Endothelial cell of umbilical vein (primary cell): ENCODE measurements around the gene ZNF778. TPM values are rescaled to one million over a fixed set of nuclear protein-coding genes. Genes with fewer than 3 reads are reported as not detected.
A peak's percentile ranks its signal among the peaks of the same experiment; 100 is the strongest.

Source experiments
- BruUV-seq: library from RNA; stranded (reverse); fragments of 400-500 nt; replicated peaks from 2 replicates; lab custom pipeline; 2021; lab: Mats Ljungman, UMichigan
- CTCF ChIA-PET: fragments of 300-600, 350-600 bp; sonication (Branson Sonifier 250); formaldehyde crosslinking; loops from one replicate; lab custom pipeline; 2021; ENCODE audit warnings: antibody characterized with exemption, inconsistent platforms; lab: Charles Lee
- POLR2A ChIA-PET: fragments of 300-600, 350-600 bp; sonication (Branson Sonifier 250); formaldehyde crosslinking; loops from one replicate; lab custom pipeline; 2021; ENCODE audit warnings: antibody characterized with exemption, inconsistent platforms; lab: Charles Lee
- DNase-seq: peaks from one replicate; pipeline ENCODE4 v3.0.0-alpha.2; 2011; ENCODE audit warnings: low read depth, low spot score
- FAIRE-seq: peaks from 2 replicates; lab custom pipeline; 2011; peaks lifted over from hg19 to GRCh38; lab: Jason Lieb, UNC
- H2AFZ ChIP-seq: 2 replicates; pipeline ENCODE4 v1.6.0; 2012; ENCODE audit warnings: low read depth, low read length, control low read depth, inconsistent platforms
- H3K27ac ChIP-seq: 2 replicates; pipeline ENCODE4 v1.5.1; 2011; ENCODE audit warnings: low read depth, mild to moderate bottlenecking, control low read depth, low read length, moderate library complexity; ENCODE audit not compliant: insufficient read depth
- H3K27me3 ChIP-seq, 2 experiments: 2 replicates each; pipeline versions ENCODE4 v1.6.0 to v1.6.1; 2011; ENCODE audit warnings: low read length in 2 of 2, mixed read lengths in 1 of 2; ENCODE audit not compliant: control insufficient read depth in 2 of 2, insufficient read depth in 2 of 2
- H3K36me3 ChIP-seq, 2 experiments: 2 replicates in 1 of 2; 3 replicates in 1 of 2; pipeline ENCODE4 v1.5.1; 2011; ENCODE audit warnings: low read length in 2 of 2, mild to moderate bottlenecking in 1 of 2, moderate library complexity in 1 of 2; ENCODE audit not compliant: control insufficient read depth in 2 of 2, insufficient read depth in 2 of 2; ENCODE audit errors: extremely low read depth in 1 of 2
- H3K4me1 ChIP-seq: 3 replicates; pipeline ENCODE4 v1.5.1; 2011; ENCODE audit warnings: mild to moderate bottlenecking, low read length; ENCODE audit not compliant: control insufficient read depth, insufficient read depth; ENCODE audit errors: extremely low read depth
- H3K4me2 ChIP-seq: 2 replicates; pipeline ENCODE4 v1.6.1; 2011; ENCODE audit warnings: low read length, control low read depth, mixed read lengths; ENCODE audit not compliant: insufficient read depth
- H3K4me3 ChIP-seq, 3 experiments: fragments of 200-600 bp in 1 of 3; sonication (generic), shearing (Covaris generic) in 1 of 3; replicated peaks in 1 of 3; 2 replicates each; pipeline ENCODE4 v1.5.1; 2011 to 2016; ENCODE audit warnings: control low read depth in 3 of 3, low read length in 3 of 3, mild to moderate bottlenecking in 2 of 3, inconsistent platforms in 1 of 3, low read depth in 1 of 3, moderate library complexity in 1 of 3; ENCODE audit not compliant: insufficient read depth in 1 of 3
- H3K79me2 ChIP-seq: 2 replicates; pipeline ENCODE4 v1.6.0; 2012; ENCODE audit warnings: low read length, inconsistent platforms; ENCODE audit not compliant: control insufficient read depth, insufficient read depth
- H3K9ac ChIP-seq: replicated peaks from 2 replicates; pipeline ENCODE3; 2011; ENCODE audit warnings: low read length, control low read depth; ENCODE audit not compliant: insufficient read depth; ENCODE audit errors: extremely low read depth
- H3K9me1 ChIP-seq: replicated peaks from 3 replicates; pipeline ENCODE4 v1.6.0; 2011; ENCODE audit warnings: mild to moderate bottlenecking, low read length; ENCODE audit not compliant: control insufficient read depth, insufficient read depth; ENCODE audit errors: extremely low read depth
- H3K9me3 ChIP-seq: replicated peaks from 2 replicates; pipeline ENCODE4 v1.5.1; 2012; ENCODE audit warnings: low read length, inconsistent platforms; ENCODE audit not compliant: control insufficient read depth, insufficient read depth
- H4K20me1 ChIP-seq: replicated peaks from 2 replicates; pipeline ENCODE3; 2011; ENCODE audit warnings: mild to moderate bottlenecking, low read length; ENCODE audit not compliant: control insufficient read depth, insufficient read depth; ENCODE audit errors: extremely low read depth
- EZH2 ChIP-seq: IDR thresholded peaks from 2 replicates; pipeline ENCODE4 v1.6.1; 2012; ENCODE audit warnings: borderline replicate concordance, low read depth, mild to moderate bottlenecking, moderate library complexity, low read length, inconsistent platforms; ENCODE audit not compliant: severe bottlenecking
- FOS ChIP-seq: IDR thresholded peaks from 2 replicates; pipeline ENCODE4 v1.6.1; 2011; ENCODE audit warnings: mild to moderate bottlenecking, low read length, moderate library complexity, borderline replicate concordance; ENCODE audit not compliant: insufficient read depth
- GATA2 ChIP-seq: IDR thresholded peaks from 2 replicates; pipeline ENCODE4 v1.7.0; 2011; ENCODE audit warnings: low read depth, mild to moderate bottlenecking, moderate library complexity, mixed read lengths, low read length; ENCODE audit not compliant: insufficient read length, insufficient read depth
- JUN ChIP-seq: IDR thresholded peaks from 2 replicates; pipeline ENCODE4 v1.6.1; 2011; ENCODE audit warnings: borderline replicate concordance, low read depth; ENCODE audit not compliant: insufficient read length, insufficient read depth
- MYC ChIP-seq: IDR thresholded peaks from one replicate; pipeline ENCODE4 v1.6.1; 2011; ENCODE audit warnings: mild to moderate bottlenecking, low read depth, low read length
- POLR2A ChIP-seq: IDR thresholded peaks from 2 replicates; pipeline ENCODE4 v1.6.1; 2012; ENCODE audit warnings: low read depth, mild to moderate bottlenecking, control low read depth, low read length
- POLR2AphosphoS5 ChIP-seq: IDR thresholded peaks from 2 replicates; pipeline ENCODE4 v1.6.1; 2012; ENCODE audit warnings: low read depth, mild to moderate bottlenecking, control low read depth, low read length, moderate library complexity; ENCODE audit not compliant: insufficient read depth
- dilution Hi-C: fragments of 300-500 bp; cut with MboI; formaldehyde crosslinking; loops from one replicate; pipeline ENCODE4 v1.15.0; 2019; ENCODE audit warnings: low sequenced_read_pairs; ENCODE audit not compliant: extremely low pct_ligation_motif_present
- intact Hi-C: fragments of 100-400 bp; cut with micrococcal nuclease; formaldehyde crosslinking; loops from one replicate; pipeline ENCODE4 v1.10.0; 2022
- polyA plus RNA-seq, 4 experiments: library from polyadenylated mRNA; depleted of rRNA in 3 of 4; stranded (reverse) in 3 of 4; unstranded in 1 of 4; fragments of >200 nt; gene quantifications; 2 replicates each; pipeline versions ENCODE4 v1.2.1 to v1.2.3, GENCODE V29; 2011 to 2012; ENCODE audit warnings: missing spikeins in 1 of 4
- total RNA-seq: library from RNA; stranded (reverse); gene quantifications from 2 replicates; pipeline ENCODE4 v1.2.3, GENCODE V29; 2021
- TF ChIP-seq, protein P1 (sequence below), 2 donors: IDR thresholded peaks; 1 replicate in 1 of 2; 2 replicates in 1 of 2; pipeline ENCODE4 v1.5.1; 2011; ENCODE audit warnings: low read length in 2 of 2, mild to moderate bottlenecking in 2 of 2, moderate library complexity in 2 of 2, control low read depth in 1 of 2, inconsistent platforms in 1 of 2, low read depth in 1 of 2; ENCODE audit not compliant: insufficient read depth in 1 of 2; ENCODE audit errors: extremely low read depth in 1 of 2
- TF ChIP-seq, protein P2 (sequence below): IDR thresholded peaks from 2 replicates; pipeline ENCODE4 v1.6.1; 2011; ENCODE audit not compliant: insufficient read depth, insufficient read length

ZNF778 gene
- total and polyA plus RNA-seq, 2 donors (not counting 3 experiments of a cell fraction or from before 2014, with no cell fraction given) = 3.8 to 10.9 TPM

DNA sequence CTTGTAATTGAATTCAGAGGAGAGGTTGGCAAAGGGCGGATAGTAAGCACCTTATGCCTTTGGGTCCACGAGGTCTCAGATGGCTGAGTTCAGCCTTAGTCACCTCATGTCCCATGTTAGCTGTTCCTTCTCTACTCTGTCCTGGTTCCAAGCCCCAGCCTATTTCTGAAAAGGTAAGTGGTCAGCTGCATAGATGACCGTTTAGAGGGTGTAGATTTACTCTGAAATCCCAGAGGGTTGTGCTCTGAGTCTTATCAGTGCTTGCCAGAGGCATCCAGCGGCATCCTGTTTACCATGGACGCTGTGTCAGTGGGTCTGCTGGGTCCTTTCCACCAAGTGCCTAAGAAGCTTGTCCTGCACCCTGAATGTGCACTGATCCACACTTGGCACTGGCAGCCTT lies 1.9 kb downstream of the ZNF778 start:
- no TSS peak for BruUV-seq
- Histone ChIP-seq H3K9ac (no peak overlapping the region), H3K36me3 (peaks cover 3 to 25% of the 10 kb centered on the region in 2 experiments), H3K27me3 (no peaks in the 10 kb centered on the region), H3K9me1 (no peaks in the 10 kb centered on the region), H4K20me1 (no peaks in the 10 kb centered on the region), H2AFZ (no peak overlapping the region), H3K4me2 (no peak overlapping the region), H3K9me3 (no peaks in the 10 kb centered on the region), H3K79me2 (peaks cover 9% of the 10 kb centered on the region), H3K27ac (no peak overlapping the region), H3K4me3 (no peak overlapping the region), H3K4me1 (peaks cover 10% of the 10 kb centered on the region)
- no peak for TF ChIP-seq JUN
- TF ChIP-seq, protein P1, sequence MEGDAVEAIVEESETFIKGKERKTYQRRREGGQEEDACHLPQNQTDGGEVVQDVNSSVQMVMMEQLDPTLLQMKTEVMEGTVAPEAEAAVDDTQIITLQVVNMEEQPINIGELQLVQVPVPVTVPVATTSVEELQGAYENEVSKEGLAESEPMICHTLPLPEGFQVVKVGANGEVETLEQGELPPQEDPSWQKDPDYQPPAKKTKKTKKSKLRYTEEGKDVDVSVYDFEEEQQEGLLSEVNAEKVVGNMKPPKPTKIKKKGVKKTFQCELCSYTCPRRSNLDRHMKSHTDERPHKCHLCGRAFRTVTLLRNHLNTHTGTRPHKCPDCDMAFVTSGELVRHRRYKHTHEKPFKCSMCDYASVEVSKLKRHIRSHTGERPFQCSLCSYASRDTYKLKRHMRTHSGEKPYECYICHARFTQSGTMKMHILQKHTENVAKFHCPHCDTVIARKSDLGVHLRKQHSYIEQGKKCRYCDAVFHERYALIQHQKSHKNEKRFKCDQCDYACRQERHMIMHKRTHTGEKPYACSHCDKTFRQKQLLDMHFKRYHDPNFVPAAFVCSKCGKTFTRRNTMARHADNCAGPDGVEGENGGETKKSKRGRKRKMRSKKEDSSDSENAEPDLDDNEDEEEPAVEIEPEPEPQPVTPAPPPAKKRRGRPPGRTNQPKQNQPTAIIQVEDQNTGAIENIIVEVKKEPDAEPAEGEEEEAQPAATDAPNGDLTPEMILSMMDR (IDR thresholded peaks at IDR 0.05; ENCODE audit: extremely low read depth in 1 of 2, insufficient read depth in 1 of 2, low read depth in 1 of 2, low read length in 2 of 2) = no peak
- no peak for TF ChIP-seq POLR2AphosphoS5
- TF ChIP-seq, protein P2, sequence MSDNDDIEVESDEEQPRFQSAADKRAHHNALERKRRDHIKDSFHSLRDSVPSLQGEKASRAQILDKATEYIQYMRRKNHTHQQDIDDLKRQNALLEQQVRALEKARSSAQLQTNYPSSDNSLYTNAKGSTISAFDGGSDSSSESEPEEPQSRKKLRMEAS = no peak
- DNase-seq = peak; percentile 26
- intact Hi-C loops = loop anchor here (5.0 kb wide), 1 partner anchor 127 kb away; the partner anchor contains the start of gene ACSF3
- ChIA-PET POLR2A (no interaction called here), CTCF (no interaction called here)
- FAIRE-seq = no peak
- dilution Hi-C loops = no loop called here

DNA sequence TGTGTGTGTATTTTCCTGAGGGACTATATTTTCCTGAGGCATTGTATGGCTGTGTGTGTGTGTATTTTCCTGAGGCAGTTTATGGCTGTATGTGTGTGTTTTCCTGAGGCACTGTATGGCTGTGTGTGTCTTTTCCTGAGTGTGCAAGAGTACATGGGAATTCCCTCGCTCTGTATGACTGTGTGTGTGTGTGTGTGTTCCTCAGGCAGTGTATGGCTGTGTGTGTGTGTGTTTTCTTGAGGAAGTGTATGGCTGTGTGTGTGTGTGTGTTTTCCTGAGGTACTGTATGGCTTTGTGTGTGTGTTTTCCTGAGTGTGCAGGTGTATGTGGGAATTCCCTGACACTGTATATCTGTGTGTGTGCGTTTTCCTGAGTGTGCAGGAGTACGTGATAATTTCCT lies 4.1 kb downstream of the ZNF778 start:
- Histone ChIP-seq H2AFZ (no peak overlapping the region), H3K27me3 (no peaks in the 10 kb centered on the region), H3K27ac (no peak overlapping the region), H3K36me3 (peaks cover 10 to 32% of the 10 kb centered on the region in 2 experiments), H3K4me2 (no peak overlapping the region), H3K9ac (no peak overlapping the region), H3K79me2 (peaks cover 9% of the 10 kb centered on the region), H4K20me1 (no peaks in the 10 kb centered on the region), H3K9me3 (peaks cover 2% of the 10 kb centered on the region), H3K4me3 (no peak overlapping the region), H3K4me1 (peaks cover 8% of the 10 kb centered on the region), H3K9me1 (no peaks in the 10 kb centered on the region)
- dilution Hi-C loops (no loop called here), intact Hi-C loops (no loop called here)
- FAIRE-seq = no peak
- no peak for TF ChIP-seq GATA2
- no peak for TF ChIP-seq MYC
- TF ChIP-seq EZH2 = no peak
- TF ChIP-seq, protein P1 (IDR thresholded peaks at IDR 0.05; ENCODE audit: extremely low read depth in 1 of 2, insufficient read depth in 1 of 2, low read depth in 1 of 2, low read length in 2 of 2) = no peak
- TF ChIP-seq POLR2A = no peak
- no peak for TF ChIP-seq FOS
- TF ChIP-seq POLR2AphosphoS5 = no peak
- TF ChIP-seq, protein P2 = no peak
- no peak for TF ChIP-seq JUN
- POLR2A ChIA-PET = no interaction called here
- no peak for DNase-seq
- CTCF ChIA-PET = interaction anchor here (1.1 kb wide), 1 partner anchor 18 kb away, joined by 3 read pairs; no protein-coding TSS in a partner anchor
- no TSS peak for BruUV-seq
